Measurements from ENCODE around the gene PALLD.

GRCh38 chr4:168716406-168717129 is 219.7 kb downstream of the PALLD start:
- TF ChIP-seq CTCF (IDR thresholded peaks at IDR 0.05) = no peak
- no peak for TF ChIP-seq POLR2A (IDR thresholded peaks at IDR 0.05)

All from testis (tissue), 2 donors.